ENCODE results near the gene CDKAL1. TPM values are rescaled to one million over a fixed set of nuclear protein-coding genes. Genes with fewer than 3 reads are reported as not detected.
"Not testable (repeated sequence)": the region's sequence is repeated elsewhere in the genome, so short reads cannot be mapped to it uniquely, and the experiment has no call there.

The CDKAL1 gene
- total RNA-seq, 1 experiment from 2014 or later: 11.8 TPM

- Mint-ChIP-seq H3K4me3 (ENCODE audit: unreplicated experiment) (no peak overlapping the region), H3K9me3 (ENCODE audit: unreplicated experiment) (no peaks in the 10 kb centered on the region), H3K27me3 (ENCODE audit: insufficient read depth, unreplicated experiment) (no peaks in the 10 kb centered on the region), H3K4me1 (ENCODE audit: insufficient read depth, unreplicated experiment) (peaks cover 4% of the 10 kb centered on the region), H3K27ac (ENCODE audit: low read depth, unreplicated experiment) (no peak overlapping the region), H3K36me3 (ENCODE audit: insufficient read depth, unreplicated experiment) (no peaks in the 10 kb centered on the region)
- intact Hi-C loops (cut with micrococcal nuclease): no loop called here
- ChIA-PET POLR2A (no interaction called here), CTCF (no interaction called here)
- DNase-seq (ENCODE audit: unreplicated experiment): no peak
- no peak for TF ChIP-seq CTCF (IDR thresholded peaks at IDR 0.05; ENCODE audit: unreplicated experiment)
- no TSS peak for BruUV-seq (replicated peaks)
Measured at GRCh38 chr6:20716865-20717264, 182.6 kb downstream of the CDKAL1 start.

GRCh38 chr6:20717743-20718142 lies 183.5 kb downstream of the CDKAL1 start:
- no peaks in the 10 kb centered on the region for H3K27me3 Mint-ChIP-seq (ENCODE audit: insufficient read depth, unreplicated experiment)
- TF ChIP-seq CTCF (IDR thresholded peaks at IDR 0.05; ENCODE audit: unreplicated experiment): no peak
- intact Hi-C loops (cut with micrococcal nuclease): no loop called here
- no peak overlapping the region for H3K27ac Mint-ChIP-seq (ENCODE audit: low read depth, unreplicated experiment)
- no peak overlapping the region for H3K4me3 Mint-ChIP-seq (ENCODE audit: unreplicated experiment)
- no peaks in the 10 kb centered on the region for H3K4me1 Mint-ChIP-seq (ENCODE audit: insufficient read depth, unreplicated experiment)
- no peaks in the 10 kb centered on the region for H3K36me3 Mint-ChIP-seq (ENCODE audit: insufficient read depth, unreplicated experiment)
- DNase-seq (ENCODE audit: unreplicated experiment): no peak
- BruUV-seq (replicated peaks): no TSS peak
- no peaks in the 10 kb centered on the region for H3K9me3 Mint-ChIP-seq (ENCODE audit: unreplicated experiment)
- ChIA-PET CTCF (no interaction called here), POLR2A (interaction anchor here (0.5 kb wide), 1 partner anchor 51 kb away, joined by 3 read pairs; no protein-coding TSS in a partner anchor)

- H3K9me3 Mint-ChIP-seq (ENCODE audit: unreplicated experiment): no peaks in the 10 kb centered on the region
- no peak for DNase-seq (ENCODE audit: unreplicated experiment)
- CTCF ChIA-PET: interaction anchor here (0.7 kb wide), 2 partner anchors 402 to 706 kb away, joined by 3 read pairs; no protein-coding TSS in a partner anchor
- no peak overlapping the region for H3K4me3 Mint-ChIP-seq (ENCODE audit: unreplicated experiment)
- no peak overlapping the region for H3K27ac Mint-ChIP-seq (ENCODE audit: low read depth, unreplicated experiment)
- no peak for TF ChIP-seq CTCF (IDR thresholded peaks at IDR 0.05; ENCODE audit: unreplicated experiment)
- POLR2A ChIA-PET: interaction anchor here (0.7 kb wide), 1 partner anchor 60 kb away, joined by 3 read pairs; no protein-coding TSS in a partner anchor
- intact Hi-C loops (cut with micrococcal nuclease): no loop called here
- H3K27me3 Mint-ChIP-seq (ENCODE audit: insufficient read depth, unreplicated experiment): no peaks in the 10 kb centered on the region
- H3K36me3 Mint-ChIP-seq (ENCODE audit: insufficient read depth, unreplicated experiment): no peaks in the 10 kb centered on the region
- no peaks in the 10 kb centered on the region for H3K4me1 Mint-ChIP-seq (ENCODE audit: insufficient read depth, unreplicated experiment)
- BruUV-seq (replicated peaks): no TSS peak
Measured at GRCh38 chr6:20718705-20719653, 184.7 kb downstream of the CDKAL1 start.

GRCh38 chr6:20719980-20720379 lies 185.7 kb downstream of the CDKAL1 start:
- CTCF ChIA-PET: no interaction called here
- no peak for DNase-seq (ENCODE audit: unreplicated experiment)
- no peaks in the 10 kb centered on the region for H3K4me1 Mint-ChIP-seq (ENCODE audit: insufficient read depth, unreplicated experiment)
- BruUV-seq (replicated peaks): no TSS peak
- H3K27me3 Mint-ChIP-seq (ENCODE audit: insufficient read depth, unreplicated experiment): no peaks in the 10 kb centered on the region
- no peak overlapping the region for H3K4me3 Mint-ChIP-seq (ENCODE audit: unreplicated experiment)
- no peaks in the 10 kb centered on the region for H3K9me3 Mint-ChIP-seq (ENCODE audit: unreplicated experiment)
- no peak overlapping the region for H3K27ac Mint-ChIP-seq (ENCODE audit: low read depth, unreplicated experiment)
- no peaks in the 10 kb centered on the region for H3K36me3 Mint-ChIP-seq (ENCODE audit: insufficient read depth, unreplicated experiment)
- intact Hi-C loops (cut with micrococcal nuclease): no loop called here
- POLR2A ChIA-PET: no interaction called here
- TF ChIP-seq CTCF (IDR thresholded peaks at IDR 0.05; ENCODE audit: unreplicated experiment): no peak

GRCh38 chr6:20721121-20721520 lies 186.9 kb downstream of the CDKAL1 start:
- H3K4me1 Mint-ChIP-seq (ENCODE audit: insufficient read depth, unreplicated experiment); H3K4me3 Mint-ChIP-seq (ENCODE audit: unreplicated experiment); intact Hi-C loops (cut with micrococcal nuclease); H3K27ac Mint-ChIP-seq (ENCODE audit: low read depth, unreplicated experiment); H3K36me3 Mint-ChIP-seq (ENCODE audit: insufficient read depth, unreplicated experiment); POLR2A ChIA-PET; H3K27me3 Mint-ChIP-seq (ENCODE audit: insufficient read depth, unreplicated experiment); BruUV-seq (replicated peaks); DNase-seq (ENCODE audit: unreplicated experiment); CTCF ChIA-PET; H3K9me3 Mint-ChIP-seq (ENCODE audit: unreplicated experiment): not testable (repeated sequence)
